GM12873 (cell line): Measurements from ENCODE around the gene KHK.

Source experiments
- CTCF ChIP-seq: IDR thresholded peaks from 2 replicates; pipeline ENCODE4 v1.5.1; 2012; ENCODE audit warnings: low read depth, mild to moderate bottlenecking, moderate library complexity, low read length, control low read depth; ENCODE audit not compliant: insufficient read depth; ENCODE audit errors: missing control alignments

KHK gene

GRCh38 chr2:27079233-27080139 is 7.1 kb upstream of the KHK start:
- no peak for TF ChIP-seq CTCF

- TF ChIP-seq CTCF: no peak
Observed at GRCh38 chr2:27080140-27080469, 6.5 kb upstream of the KHK start.

GRCh38 chr2:27080603-27080936 is 6.0 kb upstream of the KHK start:
- TF ChIP-seq CTCF: no peak

GRCh38 chr2:27081984-27082772 is 4.4 kb upstream of the KHK start:
- TF ChIP-seq CTCF: no peak

GRCh38 chr2:27082773-27083409 is 3.7 kb upstream of the KHK start:
- no peak for TF ChIP-seq CTCF

- no peak for TF ChIP-seq CTCF
Observed at GRCh38 chr2:27083410-27084296, 2.9 kb upstream of the KHK start.
